ENCODE measurements around the gene EPHB2.

EPHB2 gene

DNA sequence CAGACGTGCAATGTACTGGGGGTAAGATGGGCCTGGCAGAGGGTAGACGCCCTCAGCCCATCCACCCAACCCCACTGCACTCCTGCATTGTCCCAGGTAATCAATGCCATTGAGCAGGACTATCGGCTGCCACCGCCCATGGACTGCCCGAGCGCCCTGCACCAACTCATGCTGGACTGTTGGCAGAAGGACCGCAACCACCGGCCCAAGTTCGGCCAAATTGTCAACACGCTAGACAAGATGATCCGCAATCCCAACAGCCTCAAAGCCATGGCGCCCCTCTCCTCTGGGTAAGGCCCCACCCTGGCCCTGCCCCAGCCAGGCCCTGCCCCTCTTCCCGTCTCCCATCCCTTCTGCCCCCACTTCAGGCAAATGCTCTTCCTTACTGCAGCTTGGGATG, 199.6 kb downstream of the EPHB2 start:
- Histone ChIP-seq H3K4me1 (ENCODE audit: control insufficient read depth, insufficient read depth, low read length) (no peaks in the 10 kb centered on the region), H3K4me3 (ENCODE audit: low read length) (no peak overlapping the region), H3K9me3 (ENCODE audit: control insufficient read depth, low read length) (no peaks in the 10 kb centered on the region), H3K27me3 (ENCODE audit: control insufficient read depth, insufficient read depth, low read length) (no peaks in the 10 kb centered on the region), H3K9ac (ENCODE audit: low read length) (no peak overlapping the region), H3K36me3 (ENCODE audit: control insufficient read depth, insufficient read depth, low read length) (no peaks in the 10 kb centered on the region)

DNA sequence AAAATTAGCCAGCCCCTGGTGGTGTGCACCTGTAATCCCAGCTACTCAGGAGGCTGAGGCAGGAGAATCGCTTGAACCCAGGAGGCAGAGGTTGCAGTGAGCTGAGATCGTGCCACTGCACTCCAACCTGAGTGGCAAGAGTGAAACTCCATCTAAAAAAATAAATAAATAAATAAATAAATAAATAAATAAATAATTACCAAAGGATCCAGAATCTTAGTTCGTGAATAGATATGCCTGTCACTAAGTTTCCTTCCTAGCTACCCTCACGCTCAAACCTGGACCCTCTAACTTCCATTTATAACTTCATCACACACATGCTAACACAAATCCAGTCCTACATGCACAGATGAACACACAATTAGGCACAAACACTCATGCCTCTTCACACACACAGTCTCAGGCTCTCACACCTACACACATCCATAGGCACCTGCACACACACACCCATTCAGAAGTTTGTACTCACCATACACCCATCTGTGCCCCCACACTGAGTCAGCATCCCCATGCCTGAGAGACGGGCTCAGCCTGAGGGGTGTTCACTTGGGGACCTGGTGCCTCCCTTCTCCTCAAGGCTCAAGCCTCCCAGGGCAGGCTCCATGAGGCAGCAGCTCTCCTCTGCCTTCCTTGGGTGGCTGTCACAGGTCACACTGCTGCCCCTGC, 200.5 kb downstream of the EPHB2 start:
- Histone ChIP-seq H3K36me3 (ENCODE audit: control insufficient read depth, insufficient read depth, low read length) (no peaks in the 10 kb centered on the region), H3K27me3 (ENCODE audit: control insufficient read depth, insufficient read depth, low read length) (no peaks in the 10 kb centered on the region), H3K4me3 (ENCODE audit: low read length) (no peak overlapping the region), H3K4me1 (ENCODE audit: control insufficient read depth, insufficient read depth, low read length) (no peaks in the 10 kb centered on the region), H3K9ac (ENCODE audit: low read length) (no peak overlapping the region), H3K9me3 (ENCODE audit: control insufficient read depth, low read length) (no peaks in the 10 kb centered on the region)

DNA sequence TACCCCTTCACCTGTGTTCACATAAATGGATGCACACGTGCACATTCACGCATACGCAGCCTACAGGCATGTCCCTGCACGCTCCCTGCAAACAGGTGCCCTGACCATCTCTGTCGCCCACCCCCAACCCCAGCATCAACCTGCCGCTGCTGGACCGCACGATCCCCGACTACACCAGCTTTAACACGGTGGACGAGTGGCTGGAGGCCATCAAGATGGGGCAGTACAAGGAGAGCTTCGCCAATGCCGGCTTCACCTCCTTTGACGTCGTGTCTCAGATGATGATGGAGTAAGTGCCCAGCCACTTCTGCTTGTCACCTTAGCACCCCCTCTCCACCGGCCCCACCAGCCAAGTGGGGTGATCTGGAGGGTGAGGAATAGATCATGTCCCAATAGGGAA, 201.7 kb downstream of the EPHB2 start:
- no peaks in the 10 kb centered on the region for H3K4me1 ChIP-seq (ENCODE audit: control insufficient read depth, insufficient read depth, low read length)
- no peaks in the 10 kb centered on the region for H3K27me3 ChIP-seq (ENCODE audit: control insufficient read depth, insufficient read depth, low read length)
- H3K36me3 ChIP-seq (ENCODE audit: control insufficient read depth, insufficient read depth, low read length) = no peaks in the 10 kb centered on the region
- no peak overlapping the region for H3K4me3 ChIP-seq (ENCODE audit: low read length)
- no peaks in the 10 kb centered on the region for H3K9me3 ChIP-seq (ENCODE audit: control insufficient read depth, low read length)
- H3K9ac ChIP-seq (ENCODE audit: low read length) = no peak overlapping the region

DNA sequence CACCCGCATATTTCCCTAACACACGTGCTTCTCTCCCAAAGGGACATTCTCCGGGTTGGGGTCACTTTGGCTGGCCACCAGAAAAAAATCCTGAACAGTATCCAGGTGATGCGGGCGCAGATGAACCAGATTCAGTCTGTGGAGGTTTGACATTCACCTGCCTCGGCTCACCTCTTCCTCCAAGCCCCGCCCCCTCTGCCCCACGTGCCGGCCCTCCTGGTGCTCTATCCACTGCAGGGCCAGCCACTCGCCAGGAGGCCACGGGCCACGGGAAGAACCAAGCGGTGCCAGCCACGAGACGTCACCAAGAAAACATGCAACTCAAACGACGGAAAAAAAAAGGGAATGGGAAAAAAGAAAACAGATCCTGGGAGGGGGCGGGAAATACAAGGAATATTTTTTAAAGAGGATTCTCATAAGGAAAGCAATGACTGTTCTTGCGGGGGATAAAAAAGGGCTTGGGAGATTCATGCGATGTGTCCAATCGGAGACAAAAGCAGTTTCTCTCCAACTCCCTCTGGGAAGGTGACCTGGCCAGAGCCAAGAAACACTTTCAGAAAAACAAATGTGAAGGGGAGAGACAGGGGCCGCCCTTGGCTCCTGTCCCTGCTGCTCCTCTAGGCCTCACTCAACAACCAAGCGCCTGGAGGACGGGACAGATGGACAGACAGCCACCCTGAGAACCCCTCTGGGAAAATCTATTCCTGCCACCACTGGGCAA, 202.9 kb downstream of the EPHB2 start:
- H3K4me3 ChIP-seq (ENCODE audit: low read length) = no peak overlapping the region
- H3K9me3 ChIP-seq (ENCODE audit: control insufficient read depth, low read length) = no peaks in the 10 kb centered on the region
- H3K27me3 ChIP-seq (ENCODE audit: control insufficient read depth, insufficient read depth, low read length) = no peaks in the 10 kb centered on the region
- no peak overlapping the region for H3K9ac ChIP-seq (ENCODE audit: low read length)
- no peaks in the 10 kb centered on the region for H3K4me1 ChIP-seq (ENCODE audit: control insufficient read depth, insufficient read depth, low read length)
- no peaks in the 10 kb centered on the region for H3K36me3 ChIP-seq (ENCODE audit: control insufficient read depth, insufficient read depth, low read length)

DNA sequence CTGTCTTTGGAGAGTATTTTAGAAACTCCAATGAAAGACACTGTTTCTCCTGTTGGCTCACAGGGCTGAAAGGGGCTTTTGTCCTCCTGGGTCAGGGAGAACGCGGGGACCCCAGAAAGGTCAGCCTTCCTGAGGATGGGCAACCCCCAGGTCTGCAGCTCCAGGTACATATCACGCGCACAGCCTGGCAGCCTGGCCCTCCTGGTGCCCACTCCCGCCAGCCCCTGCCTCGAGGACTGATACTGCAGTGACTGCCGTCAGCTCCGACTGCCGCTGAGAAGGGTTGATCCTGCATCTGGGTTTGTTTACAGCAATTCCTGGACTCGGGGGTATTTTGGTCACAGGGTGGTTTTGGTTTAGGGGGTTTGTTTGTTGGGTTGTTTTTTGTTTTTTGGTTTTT, 203.5 kb downstream of the EPHB2 start:
- H3K9ac ChIP-seq (ENCODE audit: low read length) = no peak overlapping the region
- H3K9me3 ChIP-seq (ENCODE audit: control insufficient read depth, low read length) = no peaks in the 10 kb centered on the region
- H3K27me3 ChIP-seq (ENCODE audit: control insufficient read depth, insufficient read depth, low read length) = no peaks in the 10 kb centered on the region
- no peaks in the 10 kb centered on the region for H3K36me3 ChIP-seq (ENCODE audit: control insufficient read depth, insufficient read depth, low read length)
- no peaks in the 10 kb centered on the region for H3K4me1 ChIP-seq (ENCODE audit: control insufficient read depth, insufficient read depth, low read length)
- H3K4me3 ChIP-seq (ENCODE audit: low read length) = no peak overlapping the region

DNA sequence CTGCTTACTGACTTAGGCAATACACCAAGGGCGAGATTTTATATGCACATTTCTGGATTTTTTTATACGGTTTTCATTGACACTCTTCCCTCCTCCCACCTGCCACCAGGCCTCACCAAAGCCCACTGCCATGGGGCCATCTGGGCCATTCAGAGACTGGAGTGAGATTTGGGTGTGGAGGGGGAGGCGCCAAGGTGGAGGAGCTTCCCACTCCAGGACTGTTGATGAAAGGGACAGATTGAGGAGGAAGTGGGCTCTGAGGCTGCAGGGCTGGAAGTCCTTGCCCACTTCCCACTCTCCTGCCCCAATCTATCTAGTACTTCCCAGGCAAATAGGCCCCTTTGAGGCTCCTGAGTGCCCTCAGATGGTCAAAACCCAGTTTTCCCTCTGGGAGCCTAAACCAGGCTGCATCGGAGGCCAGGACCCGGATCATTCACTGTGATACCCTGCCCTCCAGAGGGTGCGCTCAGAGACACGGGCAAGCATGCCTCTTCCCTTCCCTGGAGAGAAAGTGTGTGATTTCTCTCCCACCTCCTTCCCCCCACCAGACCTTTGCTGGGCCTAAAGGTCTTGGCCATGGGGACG, 204.1 kb downstream of the EPHB2 start:
- Histone ChIP-seq H3K4me3 (ENCODE audit: low read length) (no peak overlapping the region), H3K4me1 (ENCODE audit: control insufficient read depth, insufficient read depth, low read length) (no peaks in the 10 kb centered on the region), H3K9ac (ENCODE audit: low read length) (no peak overlapping the region), H3K9me3 (ENCODE audit: control insufficient read depth, low read length) (no peaks in the 10 kb centered on the region), H3K36me3 (ENCODE audit: control insufficient read depth, insufficient read depth, low read length) (no peaks in the 10 kb centered on the region), H3K27me3 (ENCODE audit: control insufficient read depth, insufficient read depth, low read length) (no peaks in the 10 kb centered on the region)

DNA sequence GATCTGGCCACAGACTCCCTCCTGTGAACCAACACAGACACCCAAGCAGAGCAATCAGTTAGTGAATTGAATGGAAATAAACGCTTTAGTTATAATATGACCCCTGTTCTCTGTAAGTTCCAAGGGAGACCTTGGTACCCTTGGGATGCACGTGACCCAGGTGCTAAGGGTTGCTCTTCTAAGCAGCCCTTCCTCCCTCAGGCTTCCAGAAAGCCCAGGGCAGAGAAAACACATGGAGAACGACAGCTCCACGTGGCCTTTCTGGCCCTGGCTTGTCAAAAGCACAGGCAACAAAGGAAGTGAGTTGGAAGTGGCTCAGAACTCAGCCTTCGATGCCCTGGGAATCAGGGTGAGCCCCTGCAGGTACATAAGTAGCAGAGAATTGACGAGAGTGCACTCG, 204.6 kb downstream of the EPHB2 start:
- H3K36me3 ChIP-seq (ENCODE audit: control insufficient read depth, insufficient read depth, low read length) = no peaks in the 10 kb centered on the region
- no peak overlapping the region for H3K9ac ChIP-seq (ENCODE audit: low read length)

DNA sequence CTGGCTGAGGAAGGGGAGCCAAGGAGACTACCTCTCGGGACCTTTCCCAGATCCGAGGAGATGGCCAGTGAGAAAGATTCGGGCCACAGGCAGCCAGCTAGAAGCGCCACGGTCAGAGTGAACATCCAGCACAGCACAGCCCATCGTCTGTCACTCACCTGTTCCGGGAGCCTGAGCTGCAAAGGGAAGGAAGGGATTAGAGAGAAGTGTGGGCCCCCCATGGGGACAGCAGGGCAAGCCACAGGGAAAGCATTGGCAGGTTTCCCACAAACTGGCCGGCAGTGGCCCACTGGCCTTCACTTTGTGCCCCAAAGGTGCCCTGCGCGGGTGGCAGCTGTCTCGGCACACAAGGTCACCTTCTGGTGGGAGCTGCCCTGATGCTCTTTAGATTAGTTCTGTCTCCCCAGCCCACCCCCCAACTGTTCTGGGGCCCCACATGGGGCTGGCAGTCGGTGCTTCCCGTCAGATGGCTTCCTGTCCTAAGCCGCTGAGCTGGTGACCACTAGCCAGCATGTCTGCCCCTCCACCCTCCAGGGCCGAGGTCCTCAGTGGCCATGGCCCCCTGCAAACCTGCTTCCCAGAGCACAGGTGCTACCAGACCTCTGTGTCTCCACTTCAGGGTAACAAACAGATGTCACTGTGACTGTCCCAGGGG, 205.3 kb downstream of the EPHB2 start:
- no peaks in the 10 kb centered on the region for H3K9me3 ChIP-seq (ENCODE audit: control insufficient read depth, low read length)
- H3K4me3 ChIP-seq (ENCODE audit: low read length) = no peak overlapping the region
- H3K9ac ChIP-seq (ENCODE audit: low read length) = no peak overlapping the region
- H3K4me1 ChIP-seq (ENCODE audit: control insufficient read depth, insufficient read depth, low read length) = no peaks in the 10 kb centered on the region
- H3K27me3 ChIP-seq (ENCODE audit: control insufficient read depth, insufficient read depth, low read length) = no peaks in the 10 kb centered on the region
- no peaks in the 10 kb centered on the region for H3K36me3 ChIP-seq (ENCODE audit: control insufficient read depth, insufficient read depth, low read length)

More for the DNA sequence above, 204.6 kb downstream of the EPHB2 start:
- no peak overlapping the region for H3K4me3 ChIP-seq (ENCODE audit: low read length)
- H3K27me3 ChIP-seq (ENCODE audit: control insufficient read depth, insufficient read depth, low read length) = no peaks in the 10 kb centered on the region
- H3K9me3 ChIP-seq (ENCODE audit: control insufficient read depth, low read length) = no peaks in the 10 kb centered on the region
- H3K4me1 ChIP-seq (ENCODE audit: control insufficient read depth, insufficient read depth, low read length) = no peaks in the 10 kb centered on the region

DNA sequence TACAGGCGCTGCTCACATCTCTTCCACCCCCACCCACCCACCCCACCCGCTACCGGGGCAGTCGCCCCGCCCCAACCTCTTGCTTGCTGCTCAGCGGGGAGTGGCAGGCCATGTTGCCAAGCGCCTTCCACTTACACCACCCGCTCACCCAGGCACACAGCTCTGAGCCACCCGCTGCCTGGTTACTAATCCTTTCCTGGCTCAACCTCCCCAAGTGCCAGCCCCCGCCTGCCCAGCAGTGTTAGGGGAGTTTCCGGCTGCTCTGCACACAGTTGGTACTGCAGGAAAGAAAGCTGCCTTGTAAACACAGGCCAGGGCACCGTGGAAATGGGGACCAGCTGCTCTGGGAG, 205.8 kb downstream of the EPHB2 start:
- Histone ChIP-seq H3K9ac (ENCODE audit: low read length) (no peak overlapping the region), H3K27me3 (ENCODE audit: control insufficient read depth, insufficient read depth, low read length) (no peaks in the 10 kb centered on the region), H3K9me3 (ENCODE audit: control insufficient read depth, low read length) (no peaks in the 10 kb centered on the region), H3K36me3 (ENCODE audit: control insufficient read depth, insufficient read depth, low read length) (no peaks in the 10 kb centered on the region), H3K4me3 (ENCODE audit: low read length) (no peak overlapping the region), H3K4me1 (ENCODE audit: control insufficient read depth, insufficient read depth, low read length) (no peaks in the 10 kb centered on the region)

DNA sequence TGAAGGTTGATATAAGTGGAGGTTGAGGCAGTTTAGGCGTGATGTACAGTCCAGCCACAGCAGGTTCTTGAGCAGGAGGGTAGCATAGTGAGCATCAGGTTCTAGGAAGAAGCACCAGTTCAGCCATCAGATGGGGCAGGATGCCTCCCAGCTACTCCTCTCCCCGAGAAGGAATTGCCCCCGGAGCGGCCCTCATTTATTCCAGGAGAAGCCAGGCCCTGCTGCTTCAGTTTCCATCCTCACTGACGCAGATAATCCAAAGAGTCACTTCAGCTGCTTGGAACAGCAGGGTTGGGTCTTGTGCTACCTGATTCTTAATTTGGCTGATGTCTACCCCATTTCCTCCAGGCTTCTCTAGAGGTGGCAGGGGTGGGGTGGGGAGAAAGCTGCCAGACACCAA, 207.3 kb downstream of the EPHB2 start:
- no peak overlapping the region for H3K9ac ChIP-seq (ENCODE audit: low read length)
- H3K36me3 ChIP-seq (ENCODE audit: control insufficient read depth, insufficient read depth, low read length) = no peaks in the 10 kb centered on the region
- no peaks in the 10 kb centered on the region for H3K9me3 ChIP-seq (ENCODE audit: control insufficient read depth, low read length)
- H3K4me3 ChIP-seq (ENCODE audit: low read length) = no peak overlapping the region
- no peaks in the 10 kb centered on the region for H3K27me3 ChIP-seq (ENCODE audit: control insufficient read depth, insufficient read depth, low read length)
- no peaks in the 10 kb centered on the region for H3K4me1 ChIP-seq (ENCODE audit: control insufficient read depth, insufficient read depth, low read length)

DNA sequence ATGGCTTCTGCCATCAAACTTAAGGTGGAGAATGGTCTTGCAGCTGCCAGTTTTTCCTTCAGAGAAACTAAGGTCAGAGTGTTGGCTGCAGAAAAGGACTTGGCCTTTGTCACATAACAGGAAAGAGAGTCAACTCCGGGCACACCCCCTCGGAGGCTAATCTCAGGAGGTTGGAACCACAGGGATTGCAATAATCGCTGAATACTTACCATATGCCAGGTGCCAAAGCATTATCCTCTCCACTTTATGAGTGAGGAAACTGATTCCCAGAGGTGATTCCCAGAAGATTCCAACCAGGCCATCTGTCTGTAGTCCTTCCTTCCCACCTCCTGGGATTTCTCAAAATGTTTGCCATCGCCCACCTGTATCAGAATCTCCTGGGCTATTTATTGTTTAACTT, 208.0 kb downstream of the EPHB2 start:
- H3K4me3 ChIP-seq (ENCODE audit: low read length) = no peak overlapping the region
- no peaks in the 10 kb centered on the region for H3K4me1 ChIP-seq (ENCODE audit: control insufficient read depth, insufficient read depth, low read length)
- no peaks in the 10 kb centered on the region for H3K27me3 ChIP-seq (ENCODE audit: control insufficient read depth, insufficient read depth, low read length)
- no peaks in the 10 kb centered on the region for H3K36me3 ChIP-seq (ENCODE audit: control insufficient read depth, insufficient read depth, low read length)
- H3K9ac ChIP-seq (ENCODE audit: low read length) = no peak overlapping the region
- no peaks in the 10 kb centered on the region for H3K9me3 ChIP-seq (ENCODE audit: control insufficient read depth, low read length)

DNA sequence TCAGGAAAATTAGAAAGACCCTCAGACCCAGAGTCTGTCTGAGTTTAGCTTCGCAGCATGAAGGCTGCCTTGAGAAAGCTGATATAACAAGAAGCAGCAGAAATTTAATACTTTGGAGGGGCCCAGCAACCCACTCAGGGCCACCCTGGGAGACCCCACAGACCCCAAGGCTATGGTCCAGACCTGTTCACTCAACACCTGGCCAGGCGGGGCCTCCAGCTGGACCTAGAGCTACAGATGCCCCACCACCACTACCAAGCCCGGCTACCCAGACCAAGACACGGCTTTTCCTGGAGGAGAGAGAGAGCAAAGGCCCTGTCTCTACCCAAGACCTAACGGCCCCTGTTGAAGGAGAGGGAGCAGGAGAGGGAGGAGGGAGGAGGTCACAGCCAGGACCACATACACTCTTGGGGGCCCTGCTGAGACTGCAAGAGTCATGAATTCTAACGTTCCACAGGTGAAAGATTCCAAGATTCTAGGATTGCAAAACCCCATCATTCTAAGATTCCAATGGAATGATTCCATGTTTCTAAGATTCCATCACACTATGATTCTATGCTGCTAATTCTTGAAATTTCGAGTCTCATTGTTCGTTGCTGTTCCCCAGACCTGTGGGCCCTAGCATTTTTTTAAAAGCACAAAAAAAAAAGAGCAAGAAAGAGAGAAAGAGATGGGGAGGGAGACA, 208.8 kb downstream of the EPHB2 start:
- H3K9me3 ChIP-seq (ENCODE audit: control insufficient read depth, low read length) = no peaks in the 10 kb centered on the region
- no peaks in the 10 kb centered on the region for H3K27me3 ChIP-seq (ENCODE audit: control insufficient read depth, insufficient read depth, low read length)
- H3K4me3 ChIP-seq (ENCODE audit: low read length) = no peak overlapping the region
- no peaks in the 10 kb centered on the region for H3K36me3 ChIP-seq (ENCODE audit: control insufficient read depth, insufficient read depth, low read length)
- H3K9ac ChIP-seq (ENCODE audit: low read length) = no peak overlapping the region
- no peaks in the 10 kb centered on the region for H3K4me1 ChIP-seq (ENCODE audit: control insufficient read depth, insufficient read depth, low read length)
